BJ (cell line): Measurements from ENCODE around the gene MED26. TPM values are rescaled to one million over a fixed set of nuclear protein-coding genes. Genes with fewer than 3 reads are reported as not detected.

Source experiments
- CTCF ChIA-PET: fragments of 350-600 bp; formaldehyde crosslinking; extraction: SDS; loops from one replicate; lab custom pipeline; 2021; ENCODE audit warnings: antibody characterized with exemption, inconsistent platforms; lab: Yijun Ruan, JAX
- POLR2A ChIA-PET: fragments of 300-600 bp; sonication (Branson Sonifier 250); formaldehyde crosslinking; extraction: SDS; loops from one replicate; lab custom pipeline; 2021; ENCODE audit warnings: antibody characterized with exemption; lab: Charles Lee
- DNase-seq: peaks from one replicate; pipeline ENCODE4 v3.0.0-alpha.2; 2011; ENCODE audit warnings: low read depth
- H3K27me3 ChIP-seq: 2 replicates; pipeline ENCODE4 v1.6.0; 2011; ENCODE audit warnings: low read length; ENCODE audit not compliant: control insufficient read depth, insufficient read depth
- H3K36me3 ChIP-seq: 2 replicates; pipeline ENCODE4 v1.5.1; 2011; ENCODE audit warnings: low read length; ENCODE audit not compliant: control insufficient read depth, insufficient read depth
- H3K4me3 ChIP-seq: 2 replicates; pipeline ENCODE4 v1.5.1; 2011; ENCODE audit warnings: low read depth, mild to moderate bottlenecking, control low read depth, low read length
- CTCF ChIP-seq: IDR thresholded peaks from 2 replicates; pipeline ENCODE4 v1.5.1; 2011; ENCODE audit warnings: low read depth, mild to moderate bottlenecking, control low read depth, inconsistent platforms, low read length, moderate library complexity; ENCODE audit not compliant: insufficient read depth
- polyA plus RNA-seq: library from polyadenylated mRNA; depleted of rRNA; stranded (reverse); fragments of >200 nt; gene quantifications from 2 replicates; pipeline ENCODE4 v1.2.3, GENCODE V29; 2011

MED26 gene
- polyA plus RNA-seq, 1 experiment, result 3.9 TPM

- TF ChIP-seq CTCF, result no peak
These were observed 18.3 kb downstream of the MED26 start for GRCh38 chr19:16609511-16610200.

GRCh38 chr19:16608290-16608739 is 19.7 kb downstream of the MED26 start:
- no peaks in the 10 kb centered on the region for H3K36me3 ChIP-seq
- H3K27me3 ChIP-seq, result no peaks in the 10 kb centered on the region
- TF ChIP-seq CTCF, result no peak
- POLR2A ChIA-PET, result no interaction called here
- CTCF ChIA-PET, result no interaction called here
- H3K4me3 ChIP-seq, result no peak overlapping the region
- DNase-seq, result peak; percentile 88

More at GRCh38 chr19:16609511-16610200, 18.3 kb downstream of the MED26 start:
- ChIA-PET POLR2A (no interaction called here), CTCF (no interaction called here)
- no peak overlapping the region for H3K4me3 ChIP-seq
- no peak for DNase-seq
- no peaks in the 10 kb centered on the region for H3K27me3 ChIP-seq
- no peaks in the 10 kb centered on the region for H3K36me3 ChIP-seq

- H3K27me3 ChIP-seq, result no peaks in the 10 kb centered on the region
- H3K36me3 ChIP-seq, result no peaks in the 10 kb centered on the region
- no peak for TF ChIP-seq CTCF
- CTCF ChIA-PET, result no interaction called here
- POLR2A ChIA-PET, result no interaction called here
- no peak for DNase-seq
- no peak overlapping the region for H3K4me3 ChIP-seq
These were observed 20.2 kb downstream of the MED26 start for GRCh38 chr19:16607819-16608218.

GRCh38 chr19:16605553-16605994 is 22.4 kb downstream of the MED26 start:
- CTCF ChIA-PET, result interaction anchor here (1.1 kb wide), 1 partner anchor 42 kb away, joined by 4 read pairs; no protein-coding TSS in a partner anchor
- POLR2A ChIA-PET, result no interaction called here
- Histone ChIP-seq H3K4me3 (no peak overlapping the region), H3K36me3 (no peaks in the 10 kb centered on the region), H3K27me3 (no peaks in the 10 kb centered on the region)
- DNase-seq, result no peak
- no peak for TF ChIP-seq CTCF

- no peaks in the 10 kb centered on the region for H3K27me3 ChIP-seq
- ChIA-PET CTCF (interaction anchor here (1.1 kb wide), 1 partner anchor 43 kb away, joined by 4 read pairs; no protein-coding TSS in a partner anchor), POLR2A (no interaction called here)
- H3K4me3 ChIP-seq, result no peak overlapping the region
- H3K36me3 ChIP-seq, result no peaks in the 10 kb centered on the region
- no peak for DNase-seq
- no peak for TF ChIP-seq CTCF
These were observed 22.9 kb downstream of the MED26 start for GRCh38 chr19:16605115-16605514.
